WERI-Rb-1 (cell line): ENCODE results near the gene WNT1.

Source experiments
- DNase-seq: peaks from one replicate; pipeline ENCODE4 v3.0.0-alpha.2; 2020
- H3K27ac ChIP-seq: fragments of 250-450 bp; sonication (Bioruptor Pico); 2 replicates; pipeline ENCODE4 v1.5.1; 2020; ENCODE audit warnings: mild to moderate bottlenecking, moderate library complexity
- H3K27me3 ChIP-seq: fragments of 250-450 bp; sonication (Bioruptor Pico); 2 replicates; pipeline ENCODE4 v1.5.1; 2021; ENCODE audit warnings: mild to moderate bottlenecking, low read depth, moderate library complexity; ENCODE audit not compliant: insufficient read depth, severe bottlenecking
- H3K36me3 ChIP-seq: fragments of 250-450 bp; sonication (Bioruptor Pico); 2 replicates; pipeline ENCODE4 v1.5.1; 2020; ENCODE audit warnings: mild to moderate bottlenecking, moderate library complexity
- H3K4me3 ChIP-seq: 2 replicates; pipeline ENCODE4 v1.5.1; 2011; ENCODE audit warnings: low read depth, mild to moderate bottlenecking, control low read depth, low read length
- H3K9me3 ChIP-seq: fragments of 250-450 bp; sonication (Bioruptor Pico); 2 replicates; pipeline ENCODE4 v1.5.1; 2021; ENCODE audit warnings: mild to moderate bottlenecking, moderate library complexity; ENCODE audit not compliant: severe bottlenecking
- TF ChIP-seq, protein P1 (sequence below): IDR thresholded peaks from 2 replicates; pipeline ENCODE4 v1.5.1; 2011; ENCODE audit warnings: low read depth, mild to moderate bottlenecking, control low read depth, inconsistent platforms, low read length

WNT1 gene

DNA sequence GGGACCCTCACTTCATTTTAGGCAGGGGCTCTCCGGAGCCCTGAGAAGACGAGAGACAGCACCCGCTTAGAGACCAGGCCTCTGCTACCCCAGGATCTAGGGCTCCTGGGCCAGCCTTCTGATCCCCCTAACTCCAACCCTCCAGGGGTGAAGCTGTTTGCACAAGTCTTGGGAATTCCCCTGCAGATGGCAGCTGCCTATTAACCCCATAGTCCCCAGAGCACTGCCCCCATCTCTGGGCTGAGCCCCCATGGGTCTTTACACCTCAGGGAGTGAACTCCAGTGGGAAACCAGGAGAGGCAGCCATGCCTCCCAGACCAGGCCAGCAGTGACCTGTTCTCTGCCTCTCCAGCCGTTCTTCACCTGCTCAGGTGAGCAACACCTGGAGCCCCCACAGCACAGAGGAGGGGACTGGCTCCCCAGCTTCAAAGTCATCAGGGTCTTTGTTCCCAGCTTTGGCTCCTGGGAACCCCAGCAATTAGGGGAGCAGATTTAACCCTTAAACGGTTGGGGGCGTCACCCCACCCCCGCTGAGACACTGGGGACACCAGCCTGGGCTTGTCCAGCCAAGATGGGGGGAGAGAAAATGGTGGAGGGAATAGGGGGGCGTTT is 8.9 kb upstream of the WNT1 start:
- DNase-seq, result no peak
- H3K36me3 ChIP-seq, result no peaks in the 10 kb centered on the region
- no peak overlapping the region for H3K27ac ChIP-seq
- H3K4me3 ChIP-seq, result no peak overlapping the region
- no peaks in the 10 kb centered on the region for H3K9me3 ChIP-seq
- H3K27me3 ChIP-seq, result peaks cover 14% of the 10 kb centered on the region
- TF ChIP-seq, protein P1, sequence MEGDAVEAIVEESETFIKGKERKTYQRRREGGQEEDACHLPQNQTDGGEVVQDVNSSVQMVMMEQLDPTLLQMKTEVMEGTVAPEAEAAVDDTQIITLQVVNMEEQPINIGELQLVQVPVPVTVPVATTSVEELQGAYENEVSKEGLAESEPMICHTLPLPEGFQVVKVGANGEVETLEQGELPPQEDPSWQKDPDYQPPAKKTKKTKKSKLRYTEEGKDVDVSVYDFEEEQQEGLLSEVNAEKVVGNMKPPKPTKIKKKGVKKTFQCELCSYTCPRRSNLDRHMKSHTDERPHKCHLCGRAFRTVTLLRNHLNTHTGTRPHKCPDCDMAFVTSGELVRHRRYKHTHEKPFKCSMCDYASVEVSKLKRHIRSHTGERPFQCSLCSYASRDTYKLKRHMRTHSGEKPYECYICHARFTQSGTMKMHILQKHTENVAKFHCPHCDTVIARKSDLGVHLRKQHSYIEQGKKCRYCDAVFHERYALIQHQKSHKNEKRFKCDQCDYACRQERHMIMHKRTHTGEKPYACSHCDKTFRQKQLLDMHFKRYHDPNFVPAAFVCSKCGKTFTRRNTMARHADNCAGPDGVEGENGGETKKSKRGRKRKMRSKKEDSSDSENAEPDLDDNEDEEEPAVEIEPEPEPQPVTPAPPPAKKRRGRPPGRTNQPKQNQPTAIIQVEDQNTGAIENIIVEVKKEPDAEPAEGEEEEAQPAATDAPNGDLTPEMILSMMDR, result no peak

DNA sequence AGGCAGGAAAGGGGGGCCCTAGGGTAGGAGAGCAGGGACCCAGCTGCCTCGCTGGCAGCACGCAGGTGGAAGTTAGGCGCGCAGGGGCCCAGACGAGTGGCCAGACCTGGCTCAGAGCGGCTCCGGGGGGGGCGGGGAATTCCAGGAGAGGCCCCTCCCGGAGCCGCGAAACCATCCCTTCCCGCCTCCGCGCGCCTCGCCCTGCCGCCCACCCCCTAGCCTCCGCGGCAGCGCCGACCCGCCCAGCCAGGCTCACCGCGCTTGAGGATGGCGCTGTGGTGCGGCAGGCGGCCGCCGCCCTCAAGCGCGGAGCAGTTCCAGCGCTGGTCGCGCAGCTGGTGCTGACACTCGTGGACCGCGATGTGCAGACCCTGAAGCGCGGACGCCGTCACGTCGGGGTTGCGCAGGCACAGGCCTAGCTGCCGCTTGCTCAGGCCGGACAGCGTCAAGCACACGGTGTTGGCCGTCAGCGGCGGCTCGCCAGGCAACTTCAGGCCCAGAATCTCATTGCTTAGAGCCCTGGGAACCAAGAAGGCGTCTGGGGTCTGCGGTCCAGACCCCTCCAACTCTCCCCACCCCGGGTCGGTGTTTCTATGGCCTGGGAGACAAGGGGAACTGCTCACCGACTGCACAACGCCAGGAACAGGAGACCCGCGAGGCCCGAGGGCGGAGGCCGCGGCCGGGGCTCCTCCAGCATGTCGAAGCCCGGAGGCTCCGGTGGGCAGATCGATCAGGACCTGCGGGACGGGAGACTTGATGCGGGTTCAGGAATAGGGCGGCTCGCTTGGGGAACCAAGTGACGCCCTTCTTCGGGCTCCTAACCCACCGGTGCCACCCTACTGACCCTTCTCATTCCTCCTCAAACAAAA is 8.1 kb upstream of the WNT1 start:
- no peak for DNase-seq
- H3K36me3 ChIP-seq, result no peaks in the 10 kb centered on the region
- H3K27ac ChIP-seq, result no peak overlapping the region

DNA sequence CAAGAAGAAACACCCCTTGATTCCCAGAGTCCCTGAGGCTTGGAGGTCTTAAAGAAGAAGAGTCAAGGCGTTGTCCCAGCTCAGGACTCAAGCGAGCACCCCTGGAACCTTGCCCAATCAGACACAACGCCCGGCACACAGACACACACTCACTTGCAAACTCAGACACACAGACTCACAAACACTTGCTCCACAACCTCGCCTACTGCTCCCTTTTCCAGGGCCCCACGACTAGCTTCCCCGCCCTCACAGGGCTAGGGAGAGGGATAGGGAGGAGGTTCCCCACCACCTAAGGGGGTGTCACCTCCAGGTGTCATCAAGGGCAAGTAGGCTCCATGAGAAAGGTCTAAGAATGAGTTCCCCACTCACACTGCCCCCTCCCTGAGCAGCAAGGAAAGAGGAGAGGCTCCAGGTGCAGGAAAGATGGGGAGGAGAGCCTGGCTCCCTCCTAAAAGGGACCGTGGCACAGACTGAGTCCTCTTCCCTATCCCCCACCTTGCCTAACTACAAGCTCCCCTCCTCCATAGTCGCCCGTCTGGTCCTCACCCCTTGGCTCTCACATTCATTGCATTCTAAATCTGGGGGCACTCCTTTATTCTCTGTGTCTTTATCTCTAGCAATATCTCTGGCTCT is 7.3 kb upstream of the WNT1 start:
- TF ChIP-seq, protein P1, result no peak
- no peak overlapping the region for H3K27ac ChIP-seq
- H3K9me3 ChIP-seq, result no peaks in the 10 kb centered on the region
- no peaks in the 10 kb centered on the region for H3K36me3 ChIP-seq
- peaks cover 16% of the 10 kb centered on the region for H3K27me3 ChIP-seq
- H3K4me3 ChIP-seq, result peak overlapping the region; percentile 59
- no peak for DNase-seq

More for the DNA sequence above, 8.1 kb upstream of the WNT1 start:
- Histone ChIP-seq H3K9me3 (no peaks in the 10 kb centered on the region), H3K4me3 (no peak overlapping the region), H3K27me3 (peaks cover 16% of the 10 kb centered on the region)
- TF ChIP-seq, protein P1, result no peak

DNA sequence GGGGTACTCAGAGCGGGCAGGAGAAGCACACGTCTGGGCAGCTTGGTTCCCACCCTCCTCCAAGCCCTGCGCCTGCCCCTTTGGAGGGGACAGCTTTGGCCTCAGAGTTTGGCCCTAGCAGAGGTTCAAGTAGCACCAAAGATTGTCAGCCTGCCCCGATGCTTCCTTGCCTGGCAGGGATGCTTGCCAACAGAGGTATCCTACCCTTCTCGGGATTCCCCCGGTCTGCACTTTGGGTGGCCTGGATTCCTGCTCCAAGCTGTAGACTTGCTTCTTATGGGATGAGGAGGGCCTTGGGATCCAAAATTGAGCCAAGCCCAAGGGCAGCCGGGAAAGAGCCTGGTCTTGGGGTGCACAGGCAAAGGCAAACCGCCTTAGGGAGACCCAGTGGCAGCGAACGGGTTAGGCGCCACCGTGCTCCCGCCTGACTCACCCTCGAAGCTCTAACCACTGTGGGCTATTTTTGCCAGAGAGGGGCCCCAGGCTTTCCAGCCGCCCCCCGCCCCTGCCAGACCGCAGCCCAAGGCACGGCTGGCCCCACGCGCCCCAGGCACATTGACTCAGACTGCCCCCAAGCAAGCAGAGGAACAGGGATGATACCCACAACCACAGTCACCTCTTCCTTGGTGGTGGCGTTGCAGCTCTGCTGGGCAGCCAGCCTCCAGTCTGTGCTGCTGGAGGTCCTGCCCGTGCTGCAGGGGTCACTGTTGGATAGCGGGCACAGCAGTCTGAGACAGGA is 5.7 kb upstream of the WNT1 start:
- Histone ChIP-seq H3K27me3 (peaks cover 23% of the 10 kb centered on the region), H3K4me3 (no peak overlapping the region)
- DNase-seq, result no peak

DNA sequence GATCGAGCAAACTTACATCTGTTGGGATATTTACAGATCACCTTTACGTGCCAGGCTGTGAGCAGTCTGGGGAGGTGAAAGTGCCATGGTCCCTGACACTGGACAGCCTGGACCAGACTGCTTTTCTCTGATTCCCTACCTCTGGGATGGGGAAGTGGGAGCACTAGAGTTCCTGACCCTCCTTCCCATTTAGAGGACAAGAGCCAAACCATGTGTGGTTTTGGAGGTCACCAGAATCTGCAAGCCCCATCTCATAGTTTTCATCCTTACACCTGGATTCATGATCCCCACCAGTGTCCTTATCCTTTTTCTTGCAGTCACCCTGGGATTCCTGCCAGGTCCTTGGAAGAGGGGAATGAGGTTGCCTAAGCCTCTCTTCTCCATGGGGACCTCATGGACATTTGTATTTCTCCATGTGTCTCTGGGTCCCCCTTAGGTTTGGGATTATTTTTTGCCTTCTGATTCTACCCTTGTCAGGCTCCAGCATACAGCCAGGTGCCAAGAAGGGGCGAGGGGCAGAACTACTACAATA is 5.1 kb upstream of the WNT1 start:
- H3K4me3 ChIP-seq, result no peak overlapping the region
- no peak for DNase-seq
- H3K27ac ChIP-seq, result no peak overlapping the region
- TF ChIP-seq, protein P1, result no peak
- H3K27me3 ChIP-seq, result peaks cover 30% of the 10 kb centered on the region
- no peaks in the 10 kb centered on the region for H3K36me3 ChIP-seq
- no peaks in the 10 kb centered on the region for H3K9me3 ChIP-seq

More for the DNA sequence above, 5.7 kb upstream of the WNT1 start:
- TF ChIP-seq, protein P1, result no peak
- H3K36me3 ChIP-seq, result no peaks in the 10 kb centered on the region
- no peaks in the 10 kb centered on the region for H3K9me3 ChIP-seq
- H3K27ac ChIP-seq, result no peak overlapping the region
